HAP-1 (cell line): Measurements from ENCODE around the gene FBXW4.
A peak's percentile ranks its signal among the peaks of the same experiment; 100 is the strongest.

Experiments
- DNase-seq, 2 experiments: peaks; one replicate each; pipeline ENCODE4 v3.0.0-alpha.2; 2016 to 2020; ENCODE audit warnings: low spot score in 2 of 2
- H3K27me3 ChIP-seq: fragments of 250-450 bp; sonication (Bioruptor Pico); 2 replicates; pipeline ENCODE4 v1.5.1; 2020; ENCODE audit warnings: low read depth, mild to moderate bottlenecking, moderate library complexity
- H3K36me3 ChIP-seq: fragments of 250-450 bp; sonication (Bioruptor Pico); replicated peaks from 2 replicates; pipeline ENCODE4 v1.5.1; 2020; ENCODE audit warnings: mild to moderate bottlenecking
- H3K4me1 ChIP-seq: fragments of 250-450 bp; sonication (Bioruptor Pico); 2 replicates; pipeline ENCODE4 v1.5.1; 2020; ENCODE audit warnings: mild to moderate bottlenecking
- H3K4me3 ChIP-seq: fragments of 250-450 bp; sonication (Bioruptor Pico); 2 replicates; pipeline ENCODE4 v1.5.1; 2020; ENCODE audit warnings: mild to moderate bottlenecking, moderate library complexity
- H3K9me3 ChIP-seq: fragments of 250-450 bp; sonication (Bioruptor Pico); 2 replicates; pipeline ENCODE4 v1.5.1; 2020; ENCODE audit warnings: mild to moderate bottlenecking, moderate library complexity
- in situ Hi-C: fragments of 300-500 bp; cut with MboI; formaldehyde crosslinking; loops from 3 replicates; pipeline ENCODE4 v1.14.3; 2020; ENCODE audit warnings: low sequenced_read_pairs, inconsistent platforms, mixed read lengths

The FBXW4 gene

DNA sequence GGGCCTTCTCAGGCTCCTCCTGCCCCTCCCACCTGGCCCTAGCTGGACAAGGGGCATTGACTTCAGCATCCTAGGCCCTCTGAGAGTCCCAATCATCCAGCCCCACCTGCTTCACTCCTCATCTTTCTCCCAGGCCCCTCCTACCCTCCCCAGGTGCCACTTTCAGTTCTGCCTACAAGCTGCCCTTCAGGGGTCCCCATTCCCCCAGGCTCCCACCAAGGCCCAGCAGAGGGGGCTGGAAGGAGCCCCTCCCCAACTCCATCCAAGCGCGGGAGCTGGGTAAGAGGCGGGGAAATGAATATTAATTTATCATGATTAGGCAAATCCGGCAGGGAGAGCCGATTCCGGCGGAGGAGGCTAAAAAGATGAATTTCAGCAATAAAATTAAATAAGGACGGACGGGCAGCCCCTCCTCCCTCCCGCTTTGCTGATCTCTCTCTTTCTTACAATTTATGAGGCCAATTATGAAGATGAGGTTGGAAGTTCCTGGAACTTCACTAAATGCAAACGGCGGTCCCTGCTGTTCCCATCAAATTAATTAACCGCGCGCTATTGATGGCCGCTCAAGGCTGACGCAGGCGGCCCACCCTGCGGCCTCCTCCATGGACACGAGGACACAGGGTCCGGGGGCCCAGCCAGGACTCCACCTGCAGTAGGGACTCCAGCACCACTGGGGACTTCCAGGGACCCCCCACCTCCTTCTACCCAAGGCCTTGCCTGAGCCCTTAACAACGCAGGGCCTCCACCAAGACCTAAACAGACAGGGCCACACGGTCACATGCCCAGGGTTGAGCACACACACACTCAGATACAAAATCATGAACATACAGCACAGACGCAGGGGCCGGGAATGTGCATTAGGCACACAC is 120.9 kb downstream of the FBXW4 start:
- no peak for DNase-seq
- Histone ChIP-seq H3K4me3 (no peak overlapping the region), H3K4me1 (peaks cover 6% of the 10 kb centered on the region), H3K9me3 (0 out of 2 replicates have a peak, but pooled peaks cover 2% of the 10 kb centered on the region), H3K36me3 (peaks cover 4% of the 10 kb centered on the region; the same call in 1 of the 2 replicates), H3K27me3 (no peaks in the 10 kb centered on the region)
- in situ Hi-C loops: loop anchor here (5.0 kb wide), 1 partner anchor 362 kb away; no protein-coding TSS in a partner anchor

DNA sequence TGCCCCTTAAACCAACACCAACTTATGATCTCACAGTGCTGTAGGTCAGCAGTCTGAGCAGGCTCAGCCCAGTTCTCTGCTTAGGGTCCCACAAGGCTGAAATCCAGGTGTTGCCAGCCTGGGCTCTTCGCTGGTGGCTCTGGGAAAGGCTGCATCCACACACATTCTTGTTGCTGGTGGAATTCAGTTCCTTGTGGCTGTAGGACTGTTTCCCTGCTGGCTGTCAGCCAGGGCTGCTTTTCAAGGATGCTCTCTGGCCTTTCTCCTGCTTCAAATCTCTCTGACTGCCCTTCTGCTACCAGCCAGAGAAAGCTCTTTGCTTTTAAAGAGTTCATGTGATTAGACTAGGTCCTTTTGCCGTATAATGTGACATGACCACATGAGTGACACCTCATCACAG is 122.2 kb downstream of the FBXW4 start:
- in situ Hi-C loops: loop anchor here (5.0 kb wide), 1 partner anchor 360 kb away; no protein-coding TSS in a partner anchor
- no peak for DNase-seq
- H3K4me3 ChIP-seq: no peak overlapping the region
- no peaks in the 10 kb centered on the region for H3K36me3 ChIP-seq
- H3K27me3 ChIP-seq: no peaks in the 10 kb centered on the region
- H3K9me3 ChIP-seq: 0 out of 2 replicates have a peak, but pooled peaks cover 2% of the 10 kb centered on the region
- H3K4me1 ChIP-seq: peaks cover 6% of the 10 kb centered on the region

- DNase-seq: no peak
- in situ Hi-C loops: loop anchor here (5.0 kb wide), 1 partner anchor 360 kb away; no protein-coding TSS in a partner anchor
- no peaks in the 10 kb centered on the region for H3K36me3 ChIP-seq
- H3K4me3 ChIP-seq: no peak overlapping the region
- 0 out of 2 replicates have a peak, but pooled peaks cover 2% of the 10 kb centered on the region for H3K9me3 ChIP-seq
- peaks cover 6% of the 10 kb centered on the region for H3K4me1 ChIP-seq
- H3K27me3 ChIP-seq: no peaks in the 10 kb centered on the region
Measured at GRCh38 chr10:101572126-101572525, 122.8 kb downstream of the FBXW4 start.

GRCh38 chr10:101571271-101571925 is 123.6 kb downstream of the FBXW4 start:
- Histone ChIP-seq H3K9me3 (0 out of 2 replicates have a peak, but pooled peaks cover 2% of the 10 kb centered on the region), H3K4me1 (peaks cover 6% of the 10 kb centered on the region), H3K27me3 (no peaks in the 10 kb centered on the region), H3K4me3 (no peak overlapping the region), H3K36me3 (no peaks in the 10 kb centered on the region)
- no peak for DNase-seq
- in situ Hi-C loops: loop anchor here (5.0 kb wide), 1 partner anchor 359 kb away; no protein-coding TSS in a partner anchor

GRCh38 chr10:101570428-101571270 is 124.3 kb downstream of the FBXW4 start:
- H3K4me3 ChIP-seq: peak overlapping the region; percentile 73
- H3K4me1 ChIP-seq: peaks cover 6% of the 10 kb centered on the region
- no peaks in the 10 kb centered on the region for H3K27me3 ChIP-seq
- H3K36me3 ChIP-seq: no peaks in the 10 kb centered on the region
- H3K9me3 ChIP-seq: 0 out of 2 replicates have a peak, but pooled peaks cover 2% of the 10 kb centered on the region
- no peak for DNase-seq
- in situ Hi-C loops: loop anchor here (5.0 kb wide), 1 partner anchor 358 kb away; no protein-coding TSS in a partner anchor

- peak; percentile 85 to 92 for DNase-seq
- Histone ChIP-seq H3K4me1 (peaks cover 6% of the 10 kb centered on the region), H3K27me3 (no peaks in the 10 kb centered on the region), H3K4me3 (peak overlapping the region; percentile 73), H3K9me3 (0 out of 2 replicates have a peak, but pooled peaks cover 2% of the 10 kb centered on the region), H3K36me3 (no peaks in the 10 kb centered on the region)
- in situ Hi-C loops: loop anchor here (5.0 to 10.0 kb wide), 2 partner anchors 275 to 358 kb away; no protein-coding TSS in a partner anchor
Measured at GRCh38 chr10:101569622-101570427, 125.1 kb downstream of the FBXW4 start.

DNA sequence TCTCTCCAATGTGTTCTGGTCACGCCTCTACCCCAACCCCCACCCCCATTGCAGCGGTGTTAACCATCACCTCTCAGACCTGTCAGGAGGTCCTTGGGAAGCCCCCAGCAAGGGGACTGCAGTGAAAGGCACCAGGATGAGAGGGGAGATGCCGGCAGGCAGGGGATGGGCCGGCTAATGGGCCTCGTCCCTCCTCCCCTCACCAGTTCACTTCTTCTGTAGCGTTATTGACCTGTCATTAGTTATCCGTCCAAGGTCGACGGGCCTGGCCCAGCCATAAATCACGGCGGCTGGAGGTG is 125.7 kb downstream of the FBXW4 start:
- Histone ChIP-seq H3K36me3 (no peaks in the 10 kb centered on the region), H3K9me3 (0 out of 2 replicates have a peak, but pooled peaks cover 2% of the 10 kb centered on the region), H3K27me3 (no peaks in the 10 kb centered on the region), H3K4me3 (peak overlapping the region; percentile 73), H3K4me1 (peaks cover 6% of the 10 kb centered on the region)
- in situ Hi-C loops: loop anchor here (10.0 kb wide), 1 partner anchor 274 kb away; no protein-coding TSS in a partner anchor
- no peak for DNase-seq

GRCh38 chr10:101568054-101568745 is 126.8 kb downstream of the FBXW4 start:
- Histone ChIP-seq H3K9me3 (0 out of 2 replicates have a peak, but pooled peaks cover 2% of the 10 kb centered on the region), H3K27me3 (no peaks in the 10 kb centered on the region), H3K4me3 (no peak overlapping the region), H3K36me3 (no peaks in the 10 kb centered on the region), H3K4me1 (peaks cover 6% of the 10 kb centered on the region)
- in situ Hi-C loops: loop anchor here (10.0 kb wide), 1 partner anchor 273 kb away; no protein-coding TSS in a partner anchor
- DNase-seq: no peak

- Histone ChIP-seq H3K9me3 (no peaks in the 10 kb centered on the region), H3K36me3 (no peaks in the 10 kb centered on the region), H3K4me1 (peaks cover 6% of the 10 kb centered on the region), H3K4me3 (no peak overlapping the region), H3K27me3 (no peaks in the 10 kb centered on the region)
- DNase-seq: no peak
- in situ Hi-C loops: loop anchor here (10.0 kb wide), 1 partner anchor 273 kb away; no protein-coding TSS in a partner anchor
Measured at GRCh38 chr10:101567165-101568006, 127.6 kb downstream of the FBXW4 start.

DNA sequence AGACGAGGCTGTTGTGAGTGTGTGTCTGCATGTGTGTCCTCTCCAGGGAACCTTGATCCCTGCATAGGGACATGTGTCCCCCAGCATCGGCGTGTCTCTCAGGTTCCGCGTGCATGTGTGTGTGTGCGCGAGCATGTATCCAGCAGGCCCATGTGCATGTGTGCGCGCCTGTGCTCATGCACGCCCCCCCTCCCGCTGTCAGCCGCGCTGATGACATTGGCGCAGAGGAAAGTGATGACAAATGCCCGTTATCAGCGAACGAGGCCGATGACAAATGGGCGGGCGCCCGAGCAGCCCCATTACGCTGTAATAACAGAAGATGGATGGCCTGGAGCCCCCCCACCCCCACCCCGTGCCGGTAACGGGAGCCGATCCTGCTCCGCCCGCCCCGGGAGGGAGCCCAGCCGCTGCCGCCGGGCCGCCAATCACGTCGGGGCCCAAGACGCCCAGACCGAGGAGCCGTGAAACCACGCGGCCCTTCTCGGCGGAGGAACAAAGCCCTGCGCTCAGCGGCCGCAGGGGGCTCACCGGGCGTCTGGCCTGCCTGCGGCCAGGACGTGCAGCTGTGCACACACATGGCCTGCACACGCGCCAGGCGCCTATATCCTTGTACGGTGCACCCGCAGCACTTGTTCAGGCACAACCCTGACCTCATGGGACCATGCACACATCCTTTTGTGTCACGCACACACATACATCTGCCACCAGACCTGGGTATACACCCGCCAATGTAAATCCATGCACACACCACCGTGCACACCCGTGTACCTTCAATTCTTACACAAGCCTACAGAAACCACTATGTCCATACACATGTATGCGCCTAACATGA is 128.4 kb downstream of the FBXW4 start:
- no peak for DNase-seq
- peaks cover 6% of the 10 kb centered on the region for H3K4me1 ChIP-seq
- no peak overlapping the region for H3K4me3 ChIP-seq
- no peaks in the 10 kb centered on the region for H3K9me3 ChIP-seq
- in situ Hi-C loops: loop anchor here (10.0 kb wide), 1 partner anchor 272 kb away; no protein-coding TSS in a partner anchor
- no peaks in the 10 kb centered on the region for H3K36me3 ChIP-seq
- H3K27me3 ChIP-seq: no peaks in the 10 kb centered on the region

DNA sequence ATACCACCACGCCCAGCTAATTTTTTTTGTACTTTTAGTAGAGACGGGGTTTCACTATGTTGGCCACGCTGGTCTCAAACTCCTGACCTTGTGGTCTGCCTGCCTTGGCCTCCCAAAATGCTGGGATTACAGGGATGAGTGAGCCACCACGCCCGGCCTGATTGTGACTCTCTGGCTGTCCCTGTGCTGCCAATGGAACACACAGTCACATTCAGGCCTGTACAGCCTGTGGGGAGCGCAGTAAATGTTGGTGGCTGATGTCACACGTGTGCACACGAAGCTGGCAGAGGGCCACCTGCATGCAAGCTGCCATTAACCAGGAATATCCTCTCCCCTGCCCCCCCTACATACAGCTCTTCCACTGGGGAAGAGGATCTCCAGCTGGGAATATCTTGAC is 129.0 kb downstream of the FBXW4 start:
- in situ Hi-C loops: loop anchor here (10.0 kb wide), 1 partner anchor 271 kb away; no protein-coding TSS in a partner anchor
- H3K27me3 ChIP-seq: no peaks in the 10 kb centered on the region
- H3K4me3 ChIP-seq: no peak overlapping the region
- DNase-seq: no peak
- peaks cover 6% of the 10 kb centered on the region for H3K4me1 ChIP-seq
- H3K36me3 ChIP-seq: no peaks in the 10 kb centered on the region
- H3K9me3 ChIP-seq: no peaks in the 10 kb centered on the region
